HepG2 (cell line): ENCODE results near the gene IFNAR1. TPM values are rescaled to one million over a fixed set of nuclear protein-coding genes. Genes with fewer than 3 reads are reported as not detected.

ENCODE experiments used
- ATAC-seq: fragments of 200-7000 bp; cut with Tn5 transposase; 3 replicates; pipeline ENCODE4 v1.9.1; 2020; ENCODE audit warnings: mild to moderate bottlenecking, moderate library complexity
- BruUV-seq: library from RNA; stranded (reverse); fragments of 400-500 nt; replicated peaks from 2 replicates; lab custom pipeline; 2021; lab: Mats Ljungman, UMichigan
- CTCF ChIA-PET: fragments of 300-600 bp; formaldehyde crosslinking; extraction: SDS; loops from one replicate; lab custom pipeline; 2021; ENCODE audit warnings: low total read pairs, inconsistent platforms, low intra/inter-chr PET ratio; lab: Yijun Ruan, JAX
- POLR2A ChIA-PET: fragments of 350-600 bp; sonication (Branson Sonifier 250); formaldehyde crosslinking; loops from one replicate; lab custom pipeline; 2020; ENCODE audit warnings: antibody characterized with exemption, inconsistent platforms; lab: Yijun Ruan, JAX
- DNase-seq: peaks from one replicate; pipeline ENCODE4 v3.0.0-alpha.2; 2015; ENCODE audit warnings: low spot score
- FAIRE-seq: peaks from 3 replicates; lab custom pipeline; 2011; peaks lifted over from hg19 to GRCh38; lab: Jason Lieb, UNC
- H2AFZ ChIP-seq: one replicate; pipeline ENCODE4 v1.6.1; 2011; ENCODE audit warnings: low read length, inconsistent platforms
- H3K27ac ChIP-seq: fragments of 300-600 bp; 3 replicates; pipeline ENCODE4 v1.8.0; 2011; ENCODE audit warnings: mixed run types, mild to moderate bottlenecking, mixed read lengths, low read length, inconsistent platforms; ENCODE audit not compliant: insufficient read depth; ENCODE audit errors: extremely low read length
- H3K27me3 ChIP-seq, 2 experiments: fragments of 200-600 bp in 1 of 2; 2 replicates in 1 of 2; 3 replicates in 1 of 2; pipeline versions ENCODE4 v1.6.0 to v1.8.0; 2011; ENCODE audit warnings: low read length in 2 of 2, mild to moderate bottlenecking in 2 of 2, moderate library complexity in 2 of 2, inconsistent platforms in 1 of 2; ENCODE audit not compliant: insufficient read depth in 2 of 2, control insufficient read depth in 1 of 2
- H3K36me3 ChIP-seq, 2 experiments: fragments of 200-600 bp in 1 of 2; replicated peaks in 1 of 2; 2 replicates in 1 of 2; 3 replicates in 1 of 2; pipeline versions ENCODE4 v1.5.1 to v1.8.0; 2011; ENCODE audit warnings: low read length in 2 of 2, inconsistent platforms in 1 of 2; ENCODE audit not compliant: insufficient read depth in 2 of 2, control insufficient read depth in 1 of 2
- H3K4me1 ChIP-seq: 2 replicates; pipeline ENCODE4 v1.5.1; 2012; ENCODE audit warnings: low read length, inconsistent platforms; ENCODE audit not compliant: insufficient read depth
- H3K4me2 ChIP-seq: 2 replicates; pipeline ENCODE4 v1.6.0; 2011; ENCODE audit warnings: low read depth, low read length, inconsistent platforms
- H3K4me3 ChIP-seq, 3 experiments: fragments of 200-600 bp in 1 of 3; sonication (generic), shearing (Covaris generic) in 1 of 3; replicated peaks in 1 of 3; 2 replicates each; pipeline ENCODE4 v1.5.1; 2011 to 2016; ENCODE audit warnings: low read length in 3 of 3, inconsistent platforms in 2 of 3, low read depth in 2 of 3, mild to moderate bottlenecking in 2 of 3, control low read depth in 1 of 3, mixed read lengths in 1 of 3; ENCODE audit not compliant: insufficient read depth in 1 of 3
- H3K79me2 ChIP-seq: one replicate; pipeline ENCODE4 v1.6.1; 2011; ENCODE audit warnings: low read length, inconsistent platforms; ENCODE audit not compliant: insufficient read depth
- H3K9ac ChIP-seq: 2 replicates; pipeline ENCODE4 v1.6.0; 2011; ENCODE audit warnings: mild to moderate bottlenecking, low read depth, low read length, inconsistent platforms; ENCODE audit not compliant: insufficient read depth
- H3K9me3 ChIP-seq: 2 replicates; pipeline ENCODE4 v1.5.1; 2012; ENCODE audit warnings: mild to moderate bottlenecking, low read length
- H4K20me1 ChIP-seq: 2 replicates; pipeline ENCODE4 v1.6.0; 2011; ENCODE audit warnings: inconsistent platforms, mild to moderate bottlenecking, low read length, moderate library complexity; ENCODE audit not compliant: insufficient read depth
- ARID4A ChIP-seq: sonication (generic); formaldehyde crosslinking; IDR thresholded peaks from 2 replicates; pipeline ENCODE4 v1.5.0; 2020; ENCODE audit warnings: mild to moderate bottlenecking, missing genetic modification reagents, borderline replicate concordance
- JUND ChIP-seq: sonication (generic); formaldehyde crosslinking; IDR thresholded peaks from 2 replicates; pipeline ENCODE4 v1.8.0; 2022; ENCODE audit warnings: mild to moderate bottlenecking, missing genetic modification reagents
- MNT ChIP-seq: fragments of 450-650 bp; IDR thresholded peaks from 2 replicates; pipeline ENCODE4 v1.6.1; 2016
- POLR2AphosphoS2 ChIP-seq: IDR thresholded peaks from 2 replicates; pipeline ENCODE4 v1.6.1; 2011; ENCODE audit warnings: low read depth, low read length, improper control_type of control experiment
- SAP130 ChIP-seq: IDR thresholded peaks from 2 replicates; pipeline ENCODE4 v1.6.1; 2016; ENCODE audit warnings: low read depth
- ZBED4 ChIP-seq: sonication (generic); formaldehyde crosslinking; IDR thresholded peaks from 2 replicates; pipeline ENCODE4 v1.4.0; 2020; ENCODE audit warnings: missing genetic modification reagents, borderline replicate concordance
- ZBTB3 ChIP-seq: sonication (generic); formaldehyde crosslinking; IDR thresholded peaks from 2 replicates; pipeline ENCODE4 v1.4.0; 2020; ENCODE audit warnings: low read depth, mild to moderate bottlenecking, moderate library complexity, missing genetic modification reagents, borderline replicate concordance
- ZFP91 ChIP-seq: sonication (generic); formaldehyde crosslinking; IDR thresholded peaks from 2 replicates; pipeline ENCODE4 v1.9.0; 2022; ENCODE audit warnings: missing genetic modification reagents, mild to moderate bottlenecking, borderline replicate concordance
- ZNF12 ChIP-seq: sonication (generic); formaldehyde crosslinking; IDR thresholded peaks from 2 replicates; pipeline ENCODE4 v1.5.0; 2020; ENCODE audit warnings: missing genetic modification reagents
- ZNF251 ChIP-seq: sonication (generic); formaldehyde crosslinking; IDR thresholded peaks from 2 replicates; pipeline ENCODE4 v1.9.0; 2021; ENCODE audit warnings: mild to moderate bottlenecking, missing genetic modification reagents
- ZNF367 ChIP-seq: sonication (generic); formaldehyde crosslinking; IDR thresholded peaks from 2 replicates; pipeline ENCODE4 v1.4.0; 2020; ENCODE audit warnings: missing genetic modification reagents, borderline replicate concordance
- ZNF839 ChIP-seq: sonication (generic); formaldehyde crosslinking; IDR thresholded peaks from 2 replicates; pipeline ENCODE4 v1.4.0; 2020; ENCODE audit warnings: missing genetic modification reagents, mild to moderate bottlenecking, borderline replicate concordance
- ZNF891 ChIP-seq: sonication (generic); formaldehyde crosslinking; IDR thresholded peaks from 2 replicates; pipeline ENCODE4 v1.5.0; 2020; ENCODE audit warnings: mild to moderate bottlenecking, missing genetic modification reagents
- WGBS: methylation state at CpG from one replicate; pipeline ENCODE4 v1.1.6; 2017; ENCODE audit warnings: low lambda C conversion rate; 5-methylcytosine and 5-hydroxymethylcytosine counted together
- in situ Hi-C: cut with HindIII; loops from 2 replicates; pipeline ENCODE4 v1.10.0; 2017; ENCODE audit warnings: low pct_unique_long_range_greater_than_20kb; ENCODE audit not compliant: extremely low pct_ligation_motif_present
- intact Hi-C: fragments of 100-400 bp; cut with micrococcal nuclease; formaldehyde crosslinking; loops from one replicate; pipeline ENCODE4 v1.10.0; 2022; ENCODE audit not compliant: unreplicated experiment
- polyA plus RNA-seq, 8 experiments: library from polyadenylated mRNA; depleted of rRNA in 3 of 8; stranded (reverse) in 7 of 8; unstranded in 1 of 8; fragments of >200 nt; fragmentation: Illumina TruSeq in 4 of 8; extraction: Trizol in 4 of 8; gene quantifications; 2 replicates each; pipeline versions ENCODE4 v1.2.1 to v1.2.3, GENCODE V29; 2011 to 2016; ENCODE audit warnings: low read depth in 4 of 8, missing spikeins in 1 of 8, mixed read lengths in 1 of 8; ENCODE audit not compliant: insufficient read depth in 1 of 8
- total RNA-seq, 5 experiments: library from RNA; depleted of rRNA; stranded (reverse); fragments of >200 nt; fragmentation: Illumina TruSeq; extraction: Trizol; gene quantifications; 2 replicates each; pipeline ENCODE4 v1.2.3, GENCODE V29; 2016; ENCODE audit warnings: low read depth in 1 of 5

IFNAR1 gene
- total and polyA plus RNA-seq, 2 of the 13 experiments (the other 11 are each of a cell fraction or from before 2014, with no cell fraction given), result 6.7 to 9.3 TPM

GRCh38 chr21:33313183-33313582 lies 11.6 kb upstream of the IFNAR1 start:
- H3K27me3 ChIP-seq, result peaks cover 0 to 13% of the 10 kb centered on the region in 2 experiments; a peak in 1 of 5 replicates
- no peak overlapping the region for H3K4me2 ChIP-seq
- BruUV-seq, result no TSS peak
- DNase-seq (no peak), FAIRE-seq (no peak), ATAC-seq (no peak)
- ChIA-PET POLR2A (interaction anchor here (2.3 kb wide), 1 partner anchor 12 kb away, joined by 8 read pairs; the partner anchor contains the start of gene IFNAR1), CTCF (no interaction called here)
- no peaks in the 10 kb centered on the region for H4K20me1 ChIP-seq
- no peak overlapping the region for H3K27ac ChIP-seq
- no peak overlapping the region for H3K9ac ChIP-seq
- H2AFZ ChIP-seq, result no peak overlapping the region
- in situ Hi-C loops, result no loop called here
- no peak overlapping the region for H3K4me3 ChIP-seq
- H3K36me3 ChIP-seq, result no peaks in the 10 kb centered on the region
- no peaks in the 10 kb centered on the region for H3K79me2 ChIP-seq
- intact Hi-C loops, result no loop called here
- 85% methylated on average over 1 of the region's 1 CpG for WGBS
- no peaks in the 10 kb centered on the region for H3K4me1 ChIP-seq
- H3K9me3 ChIP-seq, result 0 out of 2 replicates have a peak, but pooled peaks cover 4% of the 10 kb centered on the region
- no peak for TF ChIP-seq ZFP91 (CRISPR knock-in tag)
- no peak for TF ChIP-seq ZBTB3 (CRISPR knock-in tag)
- no peak for TF ChIP-seq ZNF251 (CRISPR knock-in tag)
- no peak for TF ChIP-seq ZNF891
- TF ChIP-seq ZNF839 (CRISPR knock-in tag), result no peak
- no peak for TF ChIP-seq POLR2AphosphoS2
- no peak for TF ChIP-seq SAP130 (CRISPR knock-in tag)
- TF ChIP-seq ZNF367 (CRISPR knock-in tag), result no peak
- no peak for TF ChIP-seq ZBED4 (CRISPR knock-in tag)
- TF ChIP-seq MNT, result no peak
- TF ChIP-seq JUND (CRISPR knock-in tag), result no peak
- no peak for TF ChIP-seq ZNF12 (CRISPR knock-in tag)
- TF ChIP-seq ARID4A, result no peak
